H4 (cell line): ENCODE measurements around the gene ACTN2. TPM values are rescaled to one million over a fixed set of nuclear protein-coding genes. Genes with fewer than 3 reads are reported as not detected.
A peak's percentile ranks its signal among the peaks of the same experiment; 100 is the strongest.

Experiments
- DNase-seq: peaks from one replicate; pipeline ENCODE4 v3.0.0-alpha.2; 2015; ENCODE audit warnings: low spot score
- total RNA-seq: library from RNA; depleted of rRNA; stranded (reverse); fragments of >200 nt; shearing (Covaris generic); gene quantifications from 2 replicates; pipeline ENCODE4 v1.2.3, GENCODE V29; 2014

The ACTN2 gene
- total RNA-seq, 1 experiment from 2014 or later, result 1.4 TPM

- no peak for DNase-seq
Observed at GRCh38 chr1:236691348-236691747, 5.0 kb downstream of the ACTN2 start.

- no peak for DNase-seq
Observed at GRCh38 chr1:236692128-236692527, 5.8 kb downstream of the ACTN2 start.

- DNase-seq, result no peak
Observed at GRCh38 chr1:236692742-236693141, 6.4 kb downstream of the ACTN2 start.

GRCh38 chr1:236699366-236699765 is 13.1 kb downstream of the ACTN2 start:
- DNase-seq, result no peak

- DNase-seq, result no peak
Observed at GRCh38 chr1:236700903-236701302, 14.6 kb downstream of the ACTN2 start.

GRCh38 chr1:236701782-236702181 is 15.5 kb downstream of the ACTN2 start:
- DNase-seq, result no peak

- DNase-seq, result no peak
Observed at GRCh38 chr1:236702791-236703394, 16.6 kb downstream of the ACTN2 start.

GRCh38 chr1:236705771-236706170 is 19.5 kb downstream of the ACTN2 start:
- DNase-seq, result no peak

- no peak for DNase-seq
Observed at GRCh38 chr1:236706183-236706582, 19.9 kb downstream of the ACTN2 start.

- DNase-seq, result no peak
Observed at GRCh38 chr1:236710328-236710892, 24.1 kb downstream of the ACTN2 start.

GRCh38 chr1:236716160-236716559 is 29.9 kb downstream of the ACTN2 start:
- no peak for DNase-seq

GRCh38 chr1:236717811-236718210 is 31.5 kb downstream of the ACTN2 start:
- DNase-seq, result no peak

- no peak for DNase-seq
Observed at GRCh38 chr1:236718328-236718727, 32.0 kb downstream of the ACTN2 start.

- no peak for DNase-seq
Observed at GRCh38 chr1:236720206-236720605, 33.9 kb downstream of the ACTN2 start.

- DNase-seq, result no peak
Observed at GRCh38 chr1:236720611-236721010, 34.3 kb downstream of the ACTN2 start.

GRCh38 chr1:236724049-236724448 is 37.8 kb downstream of the ACTN2 start:
- no peak for DNase-seq

- no peak for DNase-seq
Observed at GRCh38 chr1:236724506-236724905, 38.2 kb downstream of the ACTN2 start.

GRCh38 chr1:236725668-236726067 is 39.4 kb downstream of the ACTN2 start:
- no peak for DNase-seq

- DNase-seq, result no peak
Observed at GRCh38 chr1:236727521-236727920, 41.2 kb downstream of the ACTN2 start.

GRCh38 chr1:236728752-236729151 is 42.5 kb downstream of the ACTN2 start:
- DNase-seq, result no peak

- DNase-seq, result no peak
Observed at GRCh38 chr1:236733653-236734052, 47.4 kb downstream of the ACTN2 start.

GRCh38 chr1:236734141-236734765 is 48.0 kb downstream of the ACTN2 start:
- DNase-seq, result peak; percentile 25

- no peak for DNase-seq
Observed at GRCh38 chr1:236736761-236737160, 50.5 kb downstream of the ACTN2 start.

- DNase-seq, result no peak
Observed at GRCh38 chr1:236741753-236742152, 55.5 kb downstream of the ACTN2 start.
